Measurements from ENCODE around the gene GGCX. TPM values are rescaled to one million over a fixed set of nuclear protein-coding genes. Genes with fewer than 3 reads are reported as not detected.
A peak's percentile ranks its signal among the peaks of the same experiment; 100 is the strongest.

The GGCX gene
- total and polyA plus RNA-seq, 2 of the 13 experiments (the other 11 are each of a cell fraction or from before 2014, with no cell fraction given), result 72.5 to 103 TPM

DNA sequence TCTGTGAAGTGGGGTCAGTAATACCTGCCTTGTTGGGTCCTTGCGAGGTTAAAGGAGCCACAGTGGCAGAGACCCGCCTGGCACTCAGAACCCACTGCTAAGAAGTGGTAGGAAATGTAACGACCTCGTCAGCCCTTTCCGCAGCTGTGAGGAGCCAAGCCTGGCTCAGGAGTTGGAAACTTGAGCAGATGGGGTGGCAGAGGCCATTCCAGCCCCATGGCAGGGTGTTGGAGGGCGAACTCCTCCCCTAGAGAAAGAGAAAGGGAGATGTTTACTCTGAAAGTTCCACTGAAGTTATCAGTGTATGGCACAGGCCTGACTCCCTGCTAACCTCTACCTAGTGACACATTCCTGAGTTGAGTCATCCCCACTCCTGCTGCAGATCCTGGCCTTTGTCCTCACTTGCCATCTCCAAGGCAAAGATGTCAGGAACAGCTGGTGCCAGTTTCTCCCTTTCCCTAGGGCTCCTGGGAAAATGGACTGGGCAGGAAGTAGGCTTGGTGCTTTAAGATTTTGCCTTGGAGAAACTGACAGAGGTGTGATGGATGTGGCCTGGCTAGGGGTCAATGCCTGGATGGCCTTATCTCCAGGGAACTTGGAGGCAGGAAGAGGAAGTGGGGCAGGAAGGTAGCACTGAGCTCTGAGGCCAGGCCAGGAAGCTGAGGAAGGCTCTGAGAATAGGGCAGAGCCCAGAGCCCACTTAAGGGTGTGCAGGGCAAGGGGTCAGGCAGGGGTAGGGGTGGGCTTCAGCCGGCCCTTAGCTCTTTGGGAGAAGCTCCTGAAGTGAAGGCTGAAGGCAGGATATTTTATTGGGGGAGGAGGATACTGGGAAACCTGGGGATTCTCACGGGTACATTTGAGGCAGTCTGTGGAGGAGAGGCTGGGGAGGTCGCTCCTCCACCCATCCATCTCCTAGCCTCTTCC is 23.8 kb upstream of the GGCX start (continued):
- TF ChIP-seq, protein P1, sequence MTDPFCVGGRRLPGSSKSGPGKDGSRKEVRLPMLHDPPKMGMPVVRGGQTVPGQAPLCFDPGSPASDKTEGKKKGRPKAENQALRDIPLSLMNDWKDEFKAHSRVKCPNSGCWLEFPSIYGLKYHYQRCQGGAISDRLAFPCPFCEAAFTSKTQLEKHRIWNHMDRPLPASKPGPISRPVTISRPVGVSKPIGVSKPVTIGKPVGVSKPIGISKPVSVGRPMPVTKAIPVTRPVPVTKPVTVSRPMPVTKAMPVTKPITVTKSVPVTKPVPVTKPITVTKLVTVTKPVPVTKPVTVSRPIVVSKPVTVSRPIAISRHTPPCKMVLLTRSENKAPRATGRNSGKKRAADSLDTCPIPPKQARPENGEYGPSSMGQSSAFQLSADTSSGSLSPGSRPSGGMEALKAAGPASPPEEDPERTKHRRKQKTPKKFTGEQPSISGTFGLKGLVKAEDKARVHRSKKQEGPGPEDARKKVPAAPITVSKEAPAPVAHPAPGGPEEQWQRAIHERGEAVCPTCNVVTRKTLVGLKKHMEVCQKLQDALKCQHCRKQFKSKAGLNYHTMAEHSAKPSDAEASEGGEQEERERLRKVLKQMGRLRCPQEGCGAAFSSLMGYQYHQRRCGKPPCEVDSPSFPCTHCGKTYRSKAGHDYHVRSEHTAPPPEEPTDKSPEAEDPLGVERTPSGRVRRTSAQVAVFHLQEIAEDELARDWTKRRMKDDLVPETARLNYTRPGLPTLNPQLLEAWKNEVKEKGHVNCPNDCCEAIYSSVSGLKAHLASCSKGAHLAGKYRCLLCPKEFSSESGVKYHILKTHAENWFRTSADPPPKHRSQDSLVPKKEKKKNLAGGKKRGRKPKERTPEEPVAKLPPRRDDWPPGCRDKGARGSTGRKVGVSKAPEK (CRISPR knock-in tag; IDR thresholded peaks at IDR 0.05; ENCODE audit: borderline replicate concordance), result peak; percentile 78; the same call in 1 of the 2 replicates
- 0 out of 2 replicates have a peak, but pooled peaks have one; percentile 5 for TF ChIP-seq ZNF713 (CRISPR knock-in tag; IDR thresholded peaks at IDR 0.05)
- TF ChIP-seq ZNF430 (CRISPR knock-in tag; IDR thresholded peaks at IDR 0.05), result peak; percentile 56; the same call in 1 of the 2 replicates
- TF ChIP-seq ZNF781 (CRISPR knock-in tag; IDR thresholded peaks at IDR 0.05; ENCODE audit: borderline replicate concordance, not compliant biosample characterization), result peak; percentile 95
- TF ChIP-seq NPAS2 (CRISPR knock-in tag; IDR thresholded peaks at IDR 0.05; ENCODE audit: borderline replicate concordance), result no peak
- TF ChIP-seq, protein P2, sequence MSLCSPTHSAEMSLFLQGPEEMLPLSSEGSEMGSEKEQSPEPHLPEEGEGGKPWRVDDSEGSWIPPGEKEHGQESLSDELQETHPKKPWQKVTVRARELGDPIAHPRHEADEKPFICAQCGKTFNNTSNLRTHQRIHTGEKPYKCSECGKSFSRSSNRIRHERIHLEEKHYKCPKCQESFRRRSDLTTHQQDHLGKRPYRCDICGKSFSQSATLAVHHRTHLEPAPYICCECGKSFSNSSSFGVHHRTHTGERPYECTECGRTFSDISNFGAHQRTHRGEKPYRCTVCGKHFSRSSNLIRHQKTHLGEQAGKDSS (CRISPR knock-in tag; IDR thresholded peaks at IDR 0.05; ENCODE audit: borderline replicate concordance, low read depth), result 0 out of 2 replicates have a peak, but pooled peaks have one; percentile 49
- TF ChIP-seq, protein P3, sequence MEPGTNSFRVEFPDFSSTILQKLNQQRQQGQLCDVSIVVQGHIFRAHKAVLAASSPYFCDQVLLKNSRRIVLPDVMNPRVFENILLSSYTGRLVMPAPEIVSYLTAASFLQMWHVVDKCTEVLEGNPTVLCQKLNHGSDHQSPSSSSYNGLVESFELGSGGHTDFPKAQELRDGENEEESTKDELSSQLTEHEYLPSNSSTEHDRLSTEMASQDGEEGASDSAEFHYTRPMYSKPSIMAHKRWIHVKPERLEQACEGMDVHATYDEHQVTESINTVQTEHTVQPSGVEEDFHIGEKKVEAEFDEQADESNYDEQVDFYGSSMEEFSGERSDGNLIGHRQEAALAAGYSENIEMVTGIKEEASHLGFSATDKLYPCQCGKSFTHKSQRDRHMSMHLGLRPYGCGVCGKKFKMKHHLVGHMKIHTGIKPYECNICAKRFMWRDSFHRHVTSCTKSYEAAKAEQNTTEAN (CRISPR knock-in tag; conservative IDR thresholded peaks at IDR 0.05), result 0 out of 2 replicates have a peak, but pooled peaks have one; percentile 56
- TF ChIP-seq MAZ (IDR thresholded peaks at IDR 0.05; ENCODE audit: borderline replicate concordance, low read depth, low read length), result peak; percentile 46; the same call in 1 of the 2 replicates
- no peak for TF ChIP-seq MAZ (CRISPR knock-in tag; IDR thresholded peaks at IDR 0.05; ENCODE audit: low read depth)
- TF ChIP-seq ATM (IDR thresholded peaks at IDR 0.05; ENCODE audit: borderline replicate concordance), result no peak
- peak; percentile 43 for TF ChIP-seq AKAP8 (CRISPR knock-in tag; IDR thresholded peaks at IDR 0.05)
- peak; percentile 42; the same call in 1 of the 2 replicates for TF ChIP-seq ZFP82 (CRISPR knock-in tag; IDR thresholded peaks at IDR 0.05; ENCODE audit: borderline replicate concordance)
- TF ChIP-seq, protein P4, sequence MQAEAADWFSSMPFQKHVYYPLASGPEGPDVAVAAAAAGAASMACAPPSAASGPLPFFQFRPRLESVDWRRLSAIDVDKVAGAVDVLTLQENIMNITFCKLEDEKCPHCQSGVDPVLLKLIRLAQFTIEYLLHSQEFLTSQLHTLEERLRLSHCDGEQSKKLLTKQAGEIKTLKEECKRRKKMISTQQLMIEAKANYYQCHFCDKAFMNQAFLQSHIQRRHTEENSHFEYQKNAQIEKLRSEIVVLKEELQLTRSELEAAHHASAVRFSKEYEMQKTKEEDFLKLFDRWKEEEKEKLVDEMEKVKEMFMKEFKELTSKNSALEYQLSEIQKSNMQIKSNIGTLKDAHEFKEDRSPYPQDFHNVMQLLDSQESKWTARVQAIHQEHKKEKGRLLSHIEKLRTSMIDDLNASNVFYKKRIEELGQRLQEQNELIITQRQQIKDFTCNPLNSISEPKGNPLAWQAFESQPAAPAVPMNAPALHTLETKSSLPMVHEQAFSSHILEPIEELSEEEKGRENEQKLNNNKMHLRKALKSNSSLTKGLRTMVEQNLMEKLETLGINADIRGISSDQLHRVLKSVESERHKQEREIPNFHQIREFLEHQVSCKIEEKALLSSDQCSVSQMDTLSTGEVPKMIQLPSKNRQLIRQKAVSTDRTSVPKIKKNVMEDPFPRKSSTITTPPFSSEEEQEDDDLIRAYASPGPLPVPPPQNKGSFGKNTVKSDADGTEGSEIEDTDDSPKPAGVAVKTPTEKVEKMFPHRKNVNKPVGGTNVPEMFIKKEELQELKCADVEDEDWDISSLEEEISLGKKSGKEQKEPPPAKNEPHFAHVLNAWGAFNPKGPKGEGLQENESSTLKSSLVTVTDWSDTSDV (CRISPR knock-in tag; IDR thresholded peaks at IDR 0.05), result no peak
- peak; percentile 92 for TF ChIP-seq FOSL1 (CRISPR knock-in tag; IDR thresholded peaks at IDR 0.05; ENCODE audit: borderline replicate concordance)
- TF ChIP-seq HCFC1 (IDR thresholded peaks at IDR 0.05; ENCODE audit: low read depth, low read length), result peak; percentile 26; the same call in 1 of the 2 replicates
- TF ChIP-seq, protein P5, sequence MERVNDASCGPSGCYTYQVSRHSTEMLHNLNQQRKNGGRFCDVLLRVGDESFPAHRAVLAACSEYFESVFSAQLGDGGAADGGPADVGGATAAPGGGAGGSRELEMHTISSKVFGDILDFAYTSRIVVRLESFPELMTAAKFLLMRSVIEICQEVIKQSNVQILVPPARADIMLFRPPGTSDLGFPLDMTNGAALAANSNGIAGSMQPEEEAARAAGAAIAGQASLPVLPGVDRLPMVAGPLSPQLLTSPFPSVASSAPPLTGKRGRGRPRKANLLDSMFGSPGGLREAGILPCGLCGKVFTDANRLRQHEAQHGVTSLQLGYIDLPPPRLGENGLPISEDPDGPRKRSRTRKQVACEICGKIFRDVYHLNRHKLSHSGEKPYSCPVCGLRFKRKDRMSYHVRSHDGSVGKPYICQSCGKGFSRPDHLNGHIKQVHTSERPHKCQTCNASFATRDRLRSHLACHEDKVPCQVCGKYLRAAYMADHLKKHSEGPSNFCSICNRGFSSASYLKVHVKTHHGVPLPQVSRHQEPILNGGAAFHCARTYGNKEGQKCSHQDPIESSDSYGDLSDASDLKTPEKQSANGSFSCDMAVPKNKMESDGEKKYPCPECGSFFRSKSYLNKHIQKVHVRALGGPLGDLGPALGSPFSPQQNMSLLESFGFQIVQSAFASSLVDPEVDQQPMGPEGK (CRISPR knock-in tag; IDR thresholded peaks at IDR 0.05), result peak; percentile 82

Data from HepG2 (cell line).